Mucosa of rectum (tissue), 2 donors: ENCODE data around the gene ATP2A1.
"Not testable (repeated sequence)": the region's sequence is repeated elsewhere in the genome, so short reads cannot be mapped to it uniquely, and the experiment has no call there.

Source experiments
- H3K27ac ChIP-seq, 2 donors: one replicate each; pipeline ENCODE4 v1.7.0; 2013; ENCODE audit warnings: inconsistent platforms in 2 of 2, low read depth in 2 of 2, low read length in 2 of 2
- H3K27me3 ChIP-seq, 2 donors: one replicate each; pipeline ENCODE4 v1.7.0; 2013; ENCODE audit warnings: low read length in 2 of 2; ENCODE audit not compliant: control insufficient read depth in 2 of 2, insufficient read depth in 2 of 2
- H3K36me3 ChIP-seq, 2 donors: one replicate each; pipeline ENCODE4 v1.7.0; 2013; ENCODE audit warnings: low read length in 2 of 2; ENCODE audit not compliant: control insufficient read depth in 2 of 2, insufficient read depth in 2 of 2
- H3K4me1 ChIP-seq, 2 donors: one replicate each; pipeline ENCODE4 v1.7.0; 2013; ENCODE audit warnings: low read length in 2 of 2, mild to moderate bottlenecking in 1 of 2; ENCODE audit not compliant: control insufficient read depth in 2 of 2, insufficient read depth in 2 of 2
- H3K4me3 ChIP-seq, 2 donors: one replicate each; pipeline ENCODE4 v1.7.0; 2013; ENCODE audit warnings: low read length in 2 of 2
- H3K9ac ChIP-seq, 2 donors: one replicate each; pipeline ENCODE4 v1.7.0; 2013; ENCODE audit warnings: low read length in 2 of 2, low read depth in 1 of 2, mild to moderate bottlenecking in 1 of 2
- H3K9me3 ChIP-seq, 2 donors: one replicate each; pipeline ENCODE4 v1.7.0; 2013; ENCODE audit warnings: low read length in 2 of 2; ENCODE audit not compliant: control insufficient read depth in 2 of 2
- donor health status: healthy.
- donor health status: Normal muscosa, but diverticular disease.

The ATP2A1 gene

DNA sequence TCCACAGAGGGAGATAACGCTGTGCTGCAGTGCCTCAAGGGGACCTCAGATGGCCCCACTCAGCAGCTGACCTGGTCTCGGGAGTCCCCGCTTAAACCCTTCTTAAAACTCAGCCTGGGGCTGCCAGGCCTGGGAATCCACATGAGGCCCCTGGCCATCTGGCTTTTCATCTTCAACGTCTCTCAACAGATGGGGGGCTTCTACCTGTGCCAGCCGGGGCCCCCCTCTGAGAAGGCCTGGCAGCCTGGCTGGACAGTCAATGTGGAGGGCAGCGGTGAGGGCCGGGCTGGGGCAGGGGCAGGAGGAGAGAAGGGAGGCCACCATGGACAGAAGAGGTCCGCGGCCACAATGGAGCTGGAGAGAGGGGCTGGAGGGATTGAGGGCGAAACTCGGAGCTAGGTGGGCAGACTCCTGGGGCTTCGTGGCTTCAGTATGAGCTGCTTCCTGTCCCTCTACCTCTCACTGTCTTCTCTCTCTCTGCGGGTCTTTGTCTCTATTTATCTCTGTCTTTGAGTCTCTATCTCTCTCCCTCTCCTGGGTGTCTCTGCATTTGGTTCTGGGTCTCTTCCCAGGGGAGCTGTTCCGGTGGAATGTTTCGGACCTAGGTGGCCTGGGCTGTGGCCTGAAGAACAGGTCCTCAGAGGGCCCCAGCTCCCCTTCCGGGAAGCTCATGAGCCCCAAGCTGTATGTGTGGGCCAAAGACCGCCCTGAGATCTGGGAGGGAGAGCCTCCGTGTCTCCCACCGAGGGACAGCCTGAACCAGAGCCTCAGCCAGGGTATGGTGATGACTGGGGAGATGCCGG, 54.3 kb downstream of the ATP2A1 start:
- no peaks in the 10 kb centered on the region for H3K36me3 ChIP-seq
- H3K4me1 ChIP-seq = peaks cover 0 to 6% of the 10 kb centered on the region in 2 donors
- H3K4me3 ChIP-seq = peak overlapping the region in 1 of 2 donors; percentile 52
- no peaks in the 10 kb centered on the region for H3K27me3 ChIP-seq
- no peaks in the 10 kb centered on the region for H3K9me3 ChIP-seq
- no peak overlapping the region for H3K9ac ChIP-seq
- H3K27ac ChIP-seq = peak overlapping the region in 1 of 2 donors; percentile 9

DNA sequence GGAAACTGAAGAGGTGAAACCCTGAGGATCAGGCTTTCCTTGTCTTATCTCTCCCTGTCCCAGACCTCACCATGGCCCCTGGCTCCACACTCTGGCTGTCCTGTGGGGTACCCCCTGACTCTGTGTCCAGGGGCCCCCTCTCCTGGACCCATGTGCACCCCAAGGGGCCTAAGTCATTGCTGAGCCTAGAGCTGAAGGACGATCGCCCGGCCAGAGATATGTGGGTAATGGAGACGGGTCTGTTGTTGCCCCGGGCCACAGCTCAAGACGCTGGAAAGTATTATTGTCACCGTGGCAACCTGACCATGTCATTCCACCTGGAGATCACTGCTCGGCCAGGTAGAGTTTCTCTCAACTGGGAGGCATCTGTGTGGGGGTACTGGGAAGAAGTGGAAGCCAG, 54.9 kb downstream of the ATP2A1 start:
- H3K4me3 ChIP-seq = peak overlapping the region in 1 of 2 donors; percentile 13
- no peak overlapping the region for H3K9ac ChIP-seq
- H3K36me3 ChIP-seq = no peaks in the 10 kb centered on the region
- H3K4me1 ChIP-seq = peaks cover 0 to 6% of the 10 kb centered on the region in 2 donors
- H3K27ac ChIP-seq = no peak overlapping the region
- H3K9me3 ChIP-seq = no peaks in the 10 kb centered on the region
- H3K27me3 ChIP-seq = no peaks in the 10 kb centered on the region

DNA sequence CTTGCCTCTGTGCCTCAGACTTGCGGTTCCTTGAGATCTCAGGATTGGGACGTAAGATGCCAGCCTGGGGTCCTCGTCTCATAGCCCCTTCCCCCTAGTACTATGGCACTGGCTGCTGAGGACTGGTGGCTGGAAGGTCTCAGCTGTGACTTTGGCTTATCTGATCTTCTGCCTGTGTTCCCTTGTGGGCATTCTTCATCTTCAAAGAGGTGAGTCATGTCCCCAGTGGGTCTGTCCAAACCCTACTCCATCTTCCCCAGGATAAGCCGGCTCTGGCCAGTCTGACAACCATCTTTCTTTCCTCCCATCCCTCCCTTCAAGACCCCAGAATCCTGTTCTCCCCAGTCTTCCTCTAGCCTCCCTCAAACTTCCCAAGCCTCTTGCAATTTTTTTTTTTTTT, 57.1 kb downstream of the ATP2A1 start:
- Histone ChIP-seq H3K36me3 (no peaks in the 10 kb centered on the region), H3K27ac (no peak overlapping the region), H3K4me3 (no peak overlapping the region), H3K9ac (no peak overlapping the region), H3K27me3 (no peaks in the 10 kb centered on the region), H3K4me1 (peaks cover 0 to 6% of the 10 kb centered on the region in 2 donors), H3K9me3 (no peaks in the 10 kb centered on the region)

DNA sequence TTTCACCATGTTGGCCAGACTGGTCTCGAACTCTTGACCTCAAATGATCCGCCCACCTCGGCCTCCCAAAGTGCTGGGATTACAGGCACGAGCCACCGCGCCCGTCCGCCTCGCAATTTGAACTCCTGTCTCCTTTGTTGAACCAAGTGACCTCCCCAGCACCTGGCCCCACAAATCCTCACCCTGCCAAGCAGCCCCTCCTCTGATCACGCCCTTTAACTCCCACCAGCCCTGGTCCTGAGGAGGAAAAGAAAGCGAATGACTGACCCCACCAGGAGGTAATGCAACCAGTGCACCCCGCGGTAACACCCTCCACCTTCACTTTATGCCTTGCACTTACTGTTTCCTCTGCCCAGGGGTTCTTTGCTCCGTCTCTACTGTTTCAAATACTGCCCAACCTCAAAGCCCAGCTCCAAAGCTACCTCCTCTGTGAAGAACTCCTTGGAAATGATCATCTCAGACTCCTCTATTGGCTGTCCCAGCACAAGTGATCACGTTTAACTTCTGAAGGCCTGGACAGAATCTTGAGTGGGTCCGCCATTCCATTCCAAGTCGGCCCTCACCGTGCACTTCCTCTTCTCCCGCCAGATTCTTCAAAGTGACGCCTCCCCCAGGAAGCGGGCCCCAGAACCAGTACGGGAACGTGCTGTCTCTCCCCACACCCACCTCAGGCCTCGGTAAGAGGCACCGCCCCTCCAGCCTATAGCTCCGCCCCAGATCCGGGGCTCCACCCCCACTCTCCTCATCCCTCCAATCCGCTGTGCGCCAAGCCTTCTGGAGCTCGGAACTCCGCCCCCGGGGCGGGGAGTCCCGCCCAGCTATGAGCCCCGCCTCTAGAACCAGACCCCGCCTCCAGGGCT, 57.9 kb downstream of the ATP2A1 start:
- Histone ChIP-seq H3K27me3 (no peaks in the 10 kb centered on the region), H3K4me3 (peak overlapping the region; percentile 65 to 71), H3K4me1 (peaks cover 0 to 6% of the 10 kb centered on the region in 2 donors), H3K36me3 (no peaks in the 10 kb centered on the region), H3K9ac (peak overlapping the region; percentile 35 to 48), H3K9me3 (no peaks in the 10 kb centered on the region), H3K27ac (peak overlapping the region in 1 of 2 donors; percentile 27)

DNA sequence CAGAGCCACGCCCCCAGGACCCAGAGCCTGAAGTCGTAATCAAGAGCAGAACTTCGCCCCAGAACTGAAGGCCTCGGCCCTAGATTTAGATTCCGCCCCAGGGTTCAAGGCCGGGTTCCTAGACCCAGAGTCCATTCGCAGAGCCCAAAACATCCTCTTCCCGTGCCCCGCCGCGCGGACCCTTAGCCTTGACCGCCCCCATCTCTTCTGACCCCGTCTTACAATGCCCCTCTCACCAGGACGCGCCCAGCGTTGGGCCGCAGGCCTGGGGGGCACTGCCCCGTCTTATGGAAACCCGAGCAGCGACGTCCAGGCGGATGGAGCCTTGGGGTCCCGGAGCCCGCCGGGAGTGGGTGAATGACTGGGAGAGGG, 58.5 kb downstream of the ATP2A1 start:
- peak overlapping the region in 1 of 2 donors; percentile 65 for H3K4me3 ChIP-seq
- no peak overlapping the region for H3K27ac ChIP-seq
- no peaks in the 10 kb centered on the region for H3K9me3 ChIP-seq
- peaks cover 0 to 6% of the 10 kb centered on the region in 2 donors for H3K4me1 ChIP-seq
- H3K27me3 ChIP-seq = no peaks in the 10 kb centered on the region
- no peak overlapping the region for H3K9ac ChIP-seq
- H3K36me3 ChIP-seq = no peaks in the 10 kb centered on the region

- H3K9me3 ChIP-seq = no peaks in the 10 kb centered on the region
- H3K27me3 ChIP-seq = no peaks in the 10 kb centered on the region
- no peaks in the 10 kb centered on the region for H3K36me3 ChIP-seq
- H3K4me3 ChIP-seq = no peak overlapping the region
- peaks cover 0 to 6% of the 10 kb centered on the region in 2 donors for H3K4me1 ChIP-seq
- no peak overlapping the region for H3K9ac ChIP-seq
- H3K27ac ChIP-seq = no peak overlapping the region
Measured at GRCh38 chr16:28937222-28937876, 59.1 kb downstream of the ATP2A1 start.

DNA sequence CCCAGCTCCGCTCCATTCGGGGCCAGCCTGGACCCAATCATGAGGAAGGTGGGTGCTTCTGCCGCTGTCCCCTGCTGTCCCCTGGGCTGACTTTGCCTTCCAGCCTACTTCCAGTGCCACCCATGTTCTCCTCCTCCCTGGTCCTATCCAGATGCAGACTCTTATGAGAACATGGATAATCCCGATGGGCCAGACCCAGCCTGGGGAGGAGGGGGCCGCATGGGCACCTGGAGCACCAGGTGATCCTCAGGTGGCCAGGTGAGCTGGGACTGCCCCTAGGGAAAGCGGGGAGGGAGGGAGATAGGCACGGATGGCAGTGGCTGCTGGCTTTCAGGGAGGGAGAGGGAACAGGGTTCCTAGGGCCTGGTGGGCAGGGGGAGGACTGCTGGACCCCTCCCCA, 60.4 kb downstream of the ATP2A1 start:
- H3K27me3 ChIP-seq = no peaks in the 10 kb centered on the region
- no peak overlapping the region for H3K27ac ChIP-seq
- no peaks in the 10 kb centered on the region for H3K9me3 ChIP-seq
- no peak overlapping the region for H3K4me3 ChIP-seq
- H3K9ac ChIP-seq = no peak overlapping the region
- H3K36me3 ChIP-seq = no peaks in the 10 kb centered on the region
- H3K4me1 ChIP-seq = peaks cover 0 to 6% of the 10 kb centered on the region in 2 donors

- H3K27me3 ChIP-seq, H3K4me3 ChIP-seq, H3K9ac ChIP-seq, H3K36me3 ChIP-seq, H3K27ac ChIP-seq, H3K9me3 ChIP-seq, H3K4me1 ChIP-seq: not testable (repeated sequence)
Measured at GRCh38 chr16:28939825-28940224, 61.5 kb downstream of the ATP2A1 start.

GRCh38 chr16:28943281-28943680, 65.0 kb downstream of the ATP2A1 start:
- no peaks in the 10 kb centered on the region for H3K9me3 ChIP-seq
- no peaks in the 10 kb centered on the region for H3K36me3 ChIP-seq
- H3K27me3 ChIP-seq = no peaks in the 10 kb centered on the region
- H3K4me1 ChIP-seq = peaks cover 3 to 4% of the 10 kb centered on the region in 2 donors
- H3K4me3 ChIP-seq = no peak overlapping the region
- H3K27ac ChIP-seq = no peak overlapping the region
- H3K9ac ChIP-seq = no peak overlapping the region

GRCh38 chr16:28946681-28947080, 68.4 kb downstream of the ATP2A1 start:
- H3K9ac ChIP-seq = no peak overlapping the region
- H3K9me3 ChIP-seq = no peaks in the 10 kb centered on the region
- no peaks in the 10 kb centered on the region for H3K36me3 ChIP-seq
- H3K27ac ChIP-seq = no peak overlapping the region
- H3K4me1 ChIP-seq = peaks cover 6 to 9% of the 10 kb centered on the region in 2 donors
- H3K27me3 ChIP-seq = no peaks in the 10 kb centered on the region
- no peak overlapping the region for H3K4me3 ChIP-seq
